ENCODE data around the gene CLEC5A.
A peak's percentile ranks its signal among the peaks of the same experiment; 100 is the strongest.
"Not testable (repeated sequence)": the region's sequence is repeated elsewhere in the genome, so short reads cannot be mapped to it uniquely, and the experiment has no call there.

The CLEC5A gene

GRCh38 chr7:141946796-141947195, at the start of gene CLEC5A:
Gene CLEC5A (minus strand): TSS chr7:141946974. CDS start chr7:141946292, 682 bp downstream.
- no peak for DNase-seq (ENCODE audit: low read depth in 1 of 2, low spot score in 1 of 2)

- DNase-seq (ENCODE audit: low read depth in 1 of 2, low spot score in 1 of 2): no peak
These were observed 46.6 kb upstream of the CLEC5A start for GRCh38 chr7:141993354-141993753.

GRCh38 chr7:141992688-141993087, 45.9 kb upstream of the CLEC5A start:
- no peak for DNase-seq (ENCODE audit: low read depth in 1 of 2, low spot score in 1 of 2)

GRCh38 chr7:141992156-141992555, 45.4 kb upstream of the CLEC5A start:
- DNase-seq (ENCODE audit: low read depth in 1 of 2, low spot score in 1 of 2): no peak

- DNase-seq (ENCODE audit: low read depth in 1 of 2, low spot score in 1 of 2): no peak
These were observed 44.4 kb upstream of the CLEC5A start for GRCh38 chr7:141991140-141991539.

GRCh38 chr7:141990011-141990725, 43.4 kb upstream of the CLEC5A start:
- no peak for DNase-seq (ENCODE audit: low read depth in 1 of 2, low spot score in 1 of 2)

- DNase-seq (ENCODE audit: low read depth in 1 of 2, low spot score in 1 of 2): not testable (repeated sequence)
These were observed 41.0 kb upstream of the CLEC5A start for GRCh38 chr7:141987803-141988202.

GRCh38 chr7:141986923-141987322, 40.1 kb upstream of the CLEC5A start:
- DNase-seq (ENCODE audit: low read depth in 1 of 2, low spot score in 1 of 2): no peak

GRCh38 chr7:141985926-141986325, 39.2 kb upstream of the CLEC5A start:
- DNase-seq (ENCODE audit: low read depth in 1 of 2, low spot score in 1 of 2): not testable (repeated sequence)

- DNase-seq (ENCODE audit: low read depth in 1 of 2, low spot score in 1 of 2): no peak
These were observed 32.8 kb upstream of the CLEC5A start for GRCh38 chr7:141979568-141979967.

- no peak for DNase-seq (ENCODE audit: low read depth in 1 of 2, low spot score in 1 of 2)
These were observed 31.6 kb upstream of the CLEC5A start for GRCh38 chr7:141978351-141978750.

- no peak for DNase-seq (ENCODE audit: low read depth in 1 of 2, low spot score in 1 of 2)
These were observed 29.9 kb upstream of the CLEC5A start for GRCh38 chr7:141976524-141977245.

- peak; percentile 29 to 55 for DNase-seq (ENCODE audit: low read depth in 1 of 2, low spot score in 1 of 2)
These were observed 29.2 kb upstream of the CLEC5A start for GRCh38 chr7:141975806-141976523.

- DNase-seq (ENCODE audit: low read depth in 1 of 2, low spot score in 1 of 2): no peak
These were observed 28.1 kb upstream of the CLEC5A start for GRCh38 chr7:141974831-141975230.

GRCh38 chr7:141973673-141974072, 26.9 kb upstream of the CLEC5A start, which contains the start of gene TAS2R38:
Gene TAS2R38 (minus strand): TSS chr7:141973773. CDS start chr7:141973689, 84 bp downstream.
- DNase-seq (ENCODE audit: low read depth in 1 of 2, low spot score in 1 of 2): no peak

- DNase-seq (ENCODE audit: low read depth in 1 of 2, low spot score in 1 of 2): no peak
These were observed 14.1 kb upstream of the CLEC5A start for GRCh38 chr7:141960687-141961422.

- DNase-seq (ENCODE audit: low read depth in 1 of 2, low spot score in 1 of 2): no peak
These were observed 9.3 kb upstream of the CLEC5A start for GRCh38 chr7:141956084-141956483.

GRCh38 chr7:141954334-141954733, 7.6 kb upstream of the CLEC5A start:
- no peak for DNase-seq (ENCODE audit: low read depth in 1 of 2, low spot score in 1 of 2)

- no peak for DNase-seq (ENCODE audit: low read depth in 1 of 2, low spot score in 1 of 2)
These were observed 5.7 kb upstream of the CLEC5A start for GRCh38 chr7:141952461-141952860.

- no peak for DNase-seq (ENCODE audit: low read depth in 1 of 2, low spot score in 1 of 2)
These were observed 4.0 kb upstream of the CLEC5A start for GRCh38 chr7:141950806-141951205.

GRCh38 chr7:141949911-141950310, 3.1 kb upstream of the CLEC5A start:
- no peak for DNase-seq (ENCODE audit: low read depth in 1 of 2, low spot score in 1 of 2)

Data from activated CD4-positive, alpha-beta T cell treated with anti-CD3 and anti-CD28 coated beads, Interleukin-2, amount 50 U/mL, for 24 hours (primary cell).